Measurements from ENCODE around the gene B3GALT2.
"Not testable (repeated sequence)": the region's sequence is repeated elsewhere in the genome, so short reads cannot be mapped to it uniquely, and the experiment has no call there.

Gene B3GALT2

GRCh38 chr1:193189442-193190095 is 3.2 kb upstream of the B3GALT2 start:
- TF ChIP-seq CTCF (IDR thresholded peaks at IDR 0.05; ENCODE audit: low read depth, low read length) (no peak), POLR2A (IDR thresholded peaks at IDR 0.05; ENCODE audit: extremely low read depth, insufficient read length) (no peak), MAX (IDR thresholded peaks at IDR 0.05; ENCODE audit: low read depth, low read length) (no peak), MYC (IDR thresholded peaks at IDR 0.05; ENCODE audit: low read depth, low read length) (no peak)
- no peak for DNase-seq (ENCODE audit: low read depth)
- no peak overlapping the region for H3K4me3 ChIP-seq (ENCODE audit: low read depth, low read length)

GRCh38 chr1:193188915-193189314 is 2.5 kb upstream of the B3GALT2 start:
- H3K4me3 ChIP-seq (ENCODE audit: low read depth, low read length); DNase-seq (ENCODE audit: low read depth): not testable (repeated sequence)

- TF ChIP-seq POLR2A (IDR thresholded peaks at IDR 0.05; ENCODE audit: extremely low read depth, insufficient read length) (no peak), MAX (IDR thresholded peaks at IDR 0.05; ENCODE audit: low read depth, low read length) (no peak), MYC (IDR thresholded peaks at IDR 0.05; ENCODE audit: low read depth, low read length) (no peak), CTCF (IDR thresholded peaks at IDR 0.05; ENCODE audit: low read depth, low read length) (no peak)
- no peak for DNase-seq (ENCODE audit: low read depth)
- H3K4me3 ChIP-seq (ENCODE audit: low read depth, low read length), result no peak overlapping the region
Observed at GRCh38 chr1:193187114-193187513, 701 bp upstream of the B3GALT2 start.

- no peak overlapping the region for H3K4me3 ChIP-seq (ENCODE audit: low read depth, low read length)
- no peak for DNase-seq (ENCODE audit: low read depth)
Observed at GRCh38 chr1:193185211-193185610, 1.2 kb downstream of the B3GALT2 start.

GRCh38 chr1:193184776-193185175 is 1.6 kb downstream of the B3GALT2 start:
- H3K4me3 ChIP-seq (ENCODE audit: low read depth, low read length), result no peak overlapping the region
- TF ChIP-seq MYC (IDR thresholded peaks at IDR 0.05; ENCODE audit: low read depth, low read length) (no peak), MAX (IDR thresholded peaks at IDR 0.05; ENCODE audit: low read depth, low read length) (no peak), POLR2A (IDR thresholded peaks at IDR 0.05; ENCODE audit: extremely low read depth, insufficient read length) (no peak), CTCF (IDR thresholded peaks at IDR 0.05; ENCODE audit: low read depth, low read length) (no peak)

More at GRCh38 chr1:193185211-193185610, 1.2 kb downstream of the B3GALT2 start:
- no peak for TF ChIP-seq MAX (IDR thresholded peaks at IDR 0.05; ENCODE audit: low read depth, low read length)
- TF ChIP-seq CTCF (IDR thresholded peaks at IDR 0.05; ENCODE audit: low read depth, low read length), result no peak

GRCh38 chr1:193183019-193183627 is 3.3 kb downstream of the B3GALT2 start:
- TF ChIP-seq POLR2A (IDR thresholded peaks at IDR 0.05; ENCODE audit: extremely low read depth, insufficient read length) (no peak), MAX (IDR thresholded peaks at IDR 0.05; ENCODE audit: low read depth, low read length) (no peak), MYC (IDR thresholded peaks at IDR 0.05; ENCODE audit: low read depth, low read length) (no peak), CTCF (IDR thresholded peaks at IDR 0.05; ENCODE audit: low read depth, low read length) (peak; percentile 75)
- peak; percentile 57 for DNase-seq (ENCODE audit: low read depth)
- no peak overlapping the region for H3K4me3 ChIP-seq (ENCODE audit: low read depth, low read length)

More at GRCh38 chr1:193184776-193185175, 1.6 kb downstream of the B3GALT2 start:
- no peak for DNase-seq (ENCODE audit: low read depth)
